Endothelial cell of umbilical vein (primary cell): ENCODE data around the gene FHOD3.

Experiments used
- CTCF ChIP-seq, 2 donors: IDR thresholded peaks; 1 replicate in 1 of 2; 2 replicates in 1 of 2; pipeline ENCODE4 v1.5.1; 2011; ENCODE audit warnings: low read length in 2 of 2, mild to moderate bottlenecking in 2 of 2, moderate library complexity in 2 of 2, control low read depth in 1 of 2, inconsistent platforms in 1 of 2, low read depth in 1 of 2; ENCODE audit not compliant: insufficient read depth in 1 of 2; ENCODE audit errors: extremely low read depth in 1 of 2
- EZH2 ChIP-seq: IDR thresholded peaks from 2 replicates; pipeline ENCODE4 v1.6.1; 2012; ENCODE audit warnings: borderline replicate concordance, low read depth, mild to moderate bottlenecking, moderate library complexity, low read length, inconsistent platforms; ENCODE audit not compliant: severe bottlenecking
- FOS ChIP-seq: IDR thresholded peaks from 2 replicates; pipeline ENCODE4 v1.6.1; 2011; ENCODE audit warnings: mild to moderate bottlenecking, low read length, moderate library complexity, borderline replicate concordance; ENCODE audit not compliant: insufficient read depth
- GATA2 ChIP-seq: IDR thresholded peaks from 2 replicates; pipeline ENCODE4 v1.7.0; 2011; ENCODE audit warnings: low read depth, mild to moderate bottlenecking, moderate library complexity, mixed read lengths, low read length; ENCODE audit not compliant: insufficient read length, insufficient read depth
- JUN ChIP-seq: IDR thresholded peaks from 2 replicates; pipeline ENCODE4 v1.6.1; 2011; ENCODE audit warnings: borderline replicate concordance, low read depth; ENCODE audit not compliant: insufficient read length, insufficient read depth
- MAX ChIP-seq: IDR thresholded peaks from 2 replicates; pipeline ENCODE4 v1.6.1; 2011; ENCODE audit not compliant: insufficient read depth, insufficient read length
- MYC ChIP-seq: IDR thresholded peaks from one replicate; pipeline ENCODE4 v1.6.1; 2011; ENCODE audit warnings: mild to moderate bottlenecking, low read depth, low read length
- POLR2A ChIP-seq: IDR thresholded peaks from 2 replicates; pipeline ENCODE4 v1.6.1; 2012; ENCODE audit warnings: low read depth, mild to moderate bottlenecking, control low read depth, low read length
- POLR2AphosphoS5 ChIP-seq: IDR thresholded peaks from 2 replicates; pipeline ENCODE4 v1.6.1; 2012; ENCODE audit warnings: low read depth, mild to moderate bottlenecking, control low read depth, low read length, moderate library complexity; ENCODE audit not compliant: insufficient read depth

- TF ChIP-seq CTCF (IDR thresholded peaks at IDR 0.05; ENCODE audit: extremely low read depth in 1 of 2, insufficient read depth in 1 of 2, low read depth in 1 of 2, low read length in 2 of 2) (no peak), EZH2 (no peak), POLR2AphosphoS5 (no peak), MAX (no peak), POLR2A (no peak), GATA2 (no peak), MYC (no peak), JUN (no peak), FOS (no peak)
These were observed 25.9 kb downstream of the FHOD3 start for GRCh38 chr18:36323421-36323820.
